GM23248 (cell line): ENCODE measurements around the gene GLOD4.

Source experiments
- EZH2 ChIP-seq: fragments of 200-600 bp; sonication (generic); IDR thresholded peaks from 2 replicates; pipeline ENCODE4 v1.6.1; 2018; ENCODE audit warnings: antibody characterized with exemption, mild to moderate bottlenecking; ENCODE audit not compliant: insufficient read depth, poor library complexity, severe bottlenecking
- EZH2phosphoT487 ChIP-seq: fragments of 200-600 bp; sonication (generic); IDR thresholded peaks from 2 replicates; pipeline ENCODE4 v1.6.1; 2018; ENCODE audit warnings: antibody characterized with exemption, moderate library complexity, mild to moderate bottlenecking, low read depth; ENCODE audit not compliant: insufficient read depth

- TF ChIP-seq EZH2, result no peak
- no peak for TF ChIP-seq EZH2phosphoT487
Observed at GRCh38 chr17:800446-801242, 18.6 kb upstream of the GLOD4 start.
